Testis (tissue), 3 donors: ENCODE measurements around the gene CNDP1. TPM values are rescaled to one million over a fixed set of nuclear protein-coding genes. Genes with fewer than 3 reads are reported as not detected.

Experiments used
- DNase-seq: peaks from one replicate; pipeline ENCODE4 v3.0.0-alpha.2; 2019
- H3K27ac ChIP-seq, 2 donors: fragments of 200-600 bp; sonication (generic); one replicate each; pipeline ENCODE4 v1.5.1; 2019
- H3K27me3 ChIP-seq: fragments of 200-600 bp; sonication (generic); one replicate; pipeline ENCODE4 v1.5.1; 2019
- H3K36me3 ChIP-seq: fragments of 200-600 bp; sonication (generic); one replicate; pipeline ENCODE4 v1.5.1; 2017; ENCODE audit warnings: low read depth; ENCODE audit errors: missing control alignments
- H3K4me1 ChIP-seq: fragments of 200-600 bp; sonication (generic); one replicate; pipeline ENCODE4 v1.5.1; 2019
- H3K4me3 ChIP-seq, 2 donors: fragments of 200-600 bp; sonication (generic); one replicate each; pipeline ENCODE4 v1.5.1; 2017 to 2019
- H3K9me3 ChIP-seq: fragments of 200-600 bp; sonication (generic); one replicate; pipeline ENCODE4 v1.5.1; 2017
- POLR2A ChIP-seq: fragments of 450-650 bp; IDR thresholded peaks from one replicate; pipeline ENCODE4 v1.6.1; 2017; ENCODE audit warnings: antibody characterized with exemption, mild to moderate bottlenecking, moderate library complexity
- WGBS, 2 donors: methylation state at CpG; one replicate each; pipeline ENCODE4 v1.1.5; 2018; 5-methylcytosine and 5-hydroxymethylcytosine counted together
- intact Hi-C: fragments of 100-400 bp; cut with DNase I; formaldehyde crosslinking; loops from one replicate; pipeline ENCODE4 v1.15.1; 2023; ENCODE audit warnings: low total_unique reads
- polyA plus RNA-seq: library from polyadenylated mRNA; stranded (reverse); fragments of 350-450 nt; fragmentation: Illumina TruSeq; extraction: RNeasy Lipid Tissue Mini Kit (QIAGEN cat#74804); gene quantifications from one replicate; pipeline ENCODE4 v1.2.3, GENCODE V29; 2014; ENCODE audit warnings: low read depth, low replicate concordance; ENCODE audit not compliant: insufficient read depth
- total RNA-seq, 2 donors: library from RNA; depleted of rRNA; stranded (reverse); fragments of >200 nt; gene quantifications; one replicate each; pipeline ENCODE4 v1.2.3, GENCODE V29; 2016
- TF ChIP-seq, protein P1 (sequence below), 3 experiments: fragments of 450-650 bp in 2 of 3; fragments of 200-600 bp in 1 of 3; sonication (generic) in 1 of 3; IDR thresholded peaks; one replicate each; pipeline ENCODE4 v1.5.1; 2016 to 2019; ENCODE audit warnings: antibody characterized with exemption in 3 of 3, mild to moderate bottlenecking in 2 of 3, moderate library complexity in 1 of 3

The CNDP1 gene
- total and polyA plus RNA-seq, 3 donors from 2014 or later: 0.31 to 1.3 (median 0.40) TPM

DNA sequence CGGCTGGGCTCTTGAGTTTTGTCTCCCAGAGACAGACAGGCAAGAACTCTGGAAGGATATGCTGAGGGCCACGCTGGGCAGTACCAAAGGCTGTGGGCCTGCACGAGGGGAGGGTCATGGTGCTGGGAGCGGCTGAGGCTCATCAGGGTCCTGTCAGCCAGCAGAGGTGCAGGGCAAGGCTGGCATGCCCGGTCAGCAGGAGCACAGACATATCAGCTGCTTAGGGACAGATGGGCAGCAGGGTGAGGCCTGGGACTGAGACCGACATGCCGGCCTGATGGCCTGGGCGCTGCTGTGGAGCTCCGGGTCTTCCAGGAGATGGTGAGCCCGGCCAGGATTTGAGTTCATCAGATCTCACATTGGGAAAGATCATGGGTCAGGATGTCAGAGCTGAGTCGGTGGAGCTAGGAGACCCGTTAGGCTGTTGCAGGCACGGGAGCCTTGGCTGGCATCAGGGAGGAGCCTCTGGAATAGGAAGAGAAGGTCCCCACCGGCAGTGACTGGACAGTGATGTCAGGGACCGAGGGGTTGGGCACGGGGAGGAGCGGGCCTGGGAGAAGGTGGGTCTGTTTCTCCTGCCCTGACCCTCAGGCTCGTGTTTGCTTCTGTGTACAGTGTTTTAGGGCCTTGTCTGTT is 19.3 kb upstream of the CNDP1 start:
- Histone ChIP-seq H3K4me3 (no peak overlapping the region), H3K9me3 (no peaks in the 10 kb centered on the region), H3K27me3 (no peaks in the 10 kb centered on the region), H3K27ac (no peak overlapping the region), H3K4me1 (peaks cover 7% of the 10 kb centered on the region), H3K36me3 (no peaks in the 10 kb centered on the region)
- intact Hi-C loops: no loop called here
- TF ChIP-seq, protein P1, sequence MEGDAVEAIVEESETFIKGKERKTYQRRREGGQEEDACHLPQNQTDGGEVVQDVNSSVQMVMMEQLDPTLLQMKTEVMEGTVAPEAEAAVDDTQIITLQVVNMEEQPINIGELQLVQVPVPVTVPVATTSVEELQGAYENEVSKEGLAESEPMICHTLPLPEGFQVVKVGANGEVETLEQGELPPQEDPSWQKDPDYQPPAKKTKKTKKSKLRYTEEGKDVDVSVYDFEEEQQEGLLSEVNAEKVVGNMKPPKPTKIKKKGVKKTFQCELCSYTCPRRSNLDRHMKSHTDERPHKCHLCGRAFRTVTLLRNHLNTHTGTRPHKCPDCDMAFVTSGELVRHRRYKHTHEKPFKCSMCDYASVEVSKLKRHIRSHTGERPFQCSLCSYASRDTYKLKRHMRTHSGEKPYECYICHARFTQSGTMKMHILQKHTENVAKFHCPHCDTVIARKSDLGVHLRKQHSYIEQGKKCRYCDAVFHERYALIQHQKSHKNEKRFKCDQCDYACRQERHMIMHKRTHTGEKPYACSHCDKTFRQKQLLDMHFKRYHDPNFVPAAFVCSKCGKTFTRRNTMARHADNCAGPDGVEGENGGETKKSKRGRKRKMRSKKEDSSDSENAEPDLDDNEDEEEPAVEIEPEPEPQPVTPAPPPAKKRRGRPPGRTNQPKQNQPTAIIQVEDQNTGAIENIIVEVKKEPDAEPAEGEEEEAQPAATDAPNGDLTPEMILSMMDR (IDR thresholded peaks at IDR 0.05): no peak
- no peak for TF ChIP-seq POLR2A
- 88 to 92% methylated on average over 16 to 18 of the region's 18 CpGs for WGBS, 2 donors
- DNase-seq: no peak

GRCh38 chr18:74515620-74516231 is 18.6 kb upstream of the CNDP1 start:
- 75 to 98% methylated on average over 5 to 13 of the region's 13 CpGs for WGBS, 2 donors
- H3K36me3 ChIP-seq: no peaks in the 10 kb centered on the region
- intact Hi-C loops: no loop called here

GRCh38 chr18:74516271-74517235 is 17.7 kb upstream of the CNDP1 start:
- Histone ChIP-seq H3K4me3 (no peak overlapping the region), H3K4me1 (peaks cover 7% of the 10 kb centered on the region)

More at GRCh38 chr18:74515620-74516231, 18.6 kb upstream of the CNDP1 start:
- H3K4me1 ChIP-seq: peaks cover 7% of the 10 kb centered on the region
- H3K27ac ChIP-seq: no peak overlapping the region
- no peaks in the 10 kb centered on the region for H3K27me3 ChIP-seq
- no peak for DNase-seq
- no peaks in the 10 kb centered on the region for H3K9me3 ChIP-seq
- TF ChIP-seq POLR2A: no peak
- TF ChIP-seq, protein P1 (IDR thresholded peaks at IDR 0.05): no peak
- no peak overlapping the region for H3K4me3 ChIP-seq

DNA sequence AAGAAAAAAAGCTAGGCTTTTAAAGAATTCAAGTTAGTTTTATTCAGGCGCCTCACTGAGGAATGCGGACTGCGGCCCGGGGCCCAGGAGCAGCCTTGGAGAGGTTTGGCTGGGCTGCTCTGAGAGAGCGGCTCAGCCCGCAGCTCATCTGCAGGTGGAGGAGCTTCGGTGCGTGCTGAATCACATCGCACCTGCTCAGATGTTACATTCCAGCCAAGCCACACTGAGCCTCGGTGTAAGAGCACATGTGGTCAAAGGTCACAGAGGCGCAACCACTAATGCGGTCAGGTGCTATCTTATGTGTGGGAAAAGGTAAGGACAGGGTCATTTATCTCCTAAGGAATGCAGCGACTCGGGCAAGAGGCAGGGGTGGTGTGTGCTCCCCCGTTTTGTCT is 17.1 kb upstream of the CNDP1 start:
- no peak for DNase-seq
- no peaks in the 10 kb centered on the region for H3K36me3 ChIP-seq
- intact Hi-C loops: no loop called here

More at GRCh38 chr18:74516271-74517235, 17.7 kb upstream of the CNDP1 start:
- intact Hi-C loops: no loop called here
- TF ChIP-seq, protein P1 (IDR thresholded peaks at IDR 0.05): no peak
- no peak for TF ChIP-seq POLR2A
- DNase-seq: no peak
- Histone ChIP-seq H3K27me3 (no peaks in the 10 kb centered on the region), H3K36me3 (no peaks in the 10 kb centered on the region), H3K9me3 (no peaks in the 10 kb centered on the region), H3K27ac (no peak overlapping the region)
- 93 to 97% methylated on average over 25 to 35 of the region's 35 CpGs for WGBS, 2 donors

More for the DNA sequence above, 17.1 kb upstream of the CNDP1 start:
- TF ChIP-seq, protein P1 (IDR thresholded peaks at IDR 0.05): no peak
- TF ChIP-seq POLR2A: no peak
- no peaks in the 10 kb centered on the region for H3K27me3 ChIP-seq
- H3K4me3 ChIP-seq: no peak overlapping the region
- peaks cover under 1% of the 10 kb centered on the region for H3K4me1 ChIP-seq
- WGBS, 2 donors: 92 to 95% methylated on average over 15 of the region's 15 CpGs
- H3K9me3 ChIP-seq: no peaks in the 10 kb centered on the region
- H3K27ac ChIP-seq: no peak overlapping the region
